Lung microvascular endothelial cell (primary cell): ENCODE data around the gene TSLP. TPM values are rescaled to one million over a fixed set of nuclear protein-coding genes. Genes with fewer than 3 reads are reported as not detected.

ENCODE experiments used
- DNase-seq, 2 donors: peaks; one replicate each; pipeline versions ENCODE4 v3.0.0 to v3.0.0-alpha.2; 2010; ENCODE audit warnings: low read depth in 2 of 2
- total RNA-seq: library from RNA; depleted of rRNA; stranded (reverse); fragments of >200 nt; gene quantifications from 2 replicates; pipeline ENCODE4 v1.2.1, GENCODE V29; 2014

Gene TSLP
- total RNA-seq, 1 donor from 2014 or later: not detected

DNA sequence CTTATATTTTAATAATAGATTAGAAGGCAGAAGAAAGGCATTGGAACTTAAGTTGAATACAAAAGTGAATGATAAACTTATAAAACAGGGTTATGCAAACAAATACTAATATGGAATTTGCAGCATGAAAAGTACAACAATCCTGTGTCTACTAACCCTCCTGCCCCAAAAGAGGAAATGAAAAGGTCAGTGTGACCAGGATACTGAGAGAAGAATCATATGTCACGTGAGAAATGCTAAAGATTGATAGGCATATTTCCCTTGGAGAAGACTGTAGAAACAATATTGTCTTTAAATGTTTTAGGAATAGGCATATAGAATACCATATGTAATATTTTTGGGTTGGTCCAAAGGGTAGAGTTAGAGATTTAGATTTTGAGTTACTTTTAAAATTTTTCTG lies 24.5 kb downstream of the TSLP start:
- peak in 1 of 2 donors; percentile 16 for DNase-seq

- DNase-seq: peak in 1 of 2 donors; percentile 56
Measured at GRCh38 chr5:111099058-111099778, 27.7 kb downstream of the TSLP start.

- DNase-seq: no peak
Measured at GRCh38 chr5:111106320-111106948, 34.9 kb downstream of the TSLP start.

- no peak for DNase-seq
Measured at GRCh38 chr5:111107371-111107770, 35.9 kb downstream of the TSLP start.

- DNase-seq: no peak
Measured at GRCh38 chr5:111111956-111112355, 40.4 kb downstream of the TSLP start.

GRCh38 chr5:111113678-111114077 lies 42.2 kb downstream of the TSLP start:
- DNase-seq: no peak

DNA sequence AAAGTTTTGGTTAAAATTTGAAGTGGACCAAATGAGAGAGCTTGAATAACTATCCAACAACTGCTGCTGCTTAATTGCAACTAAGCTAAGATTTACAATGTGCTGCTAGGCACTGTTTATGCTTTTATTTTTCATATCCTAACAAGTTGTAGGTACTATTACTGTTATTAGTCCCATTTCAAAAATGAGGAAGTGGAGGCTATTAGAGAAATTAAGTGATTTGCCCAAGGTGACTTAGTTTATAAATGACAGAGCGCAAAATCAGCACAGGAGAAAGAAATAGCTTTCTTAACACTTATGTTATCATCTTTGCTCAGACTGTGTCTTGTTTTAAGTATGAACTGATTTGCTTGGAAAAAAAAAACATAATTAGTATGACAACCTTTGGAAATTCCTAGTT lies 43.7 kb downstream of the TSLP start:
- DNase-seq: no peak

- DNase-seq: no peak
Measured at GRCh38 chr5:111116550-111116949, 45.0 kb downstream of the TSLP start.

GRCh38 chr5:111117136-111117535 lies 45.6 kb downstream of the TSLP start:
- DNase-seq: no peak

GRCh38 chr5:111119221-111119620 lies 47.7 kb downstream of the TSLP start:
- no peak for DNase-seq

- no peak for DNase-seq
Measured at GRCh38 chr5:111119856-111120255, 48.3 kb downstream of the TSLP start.

- no peak for DNase-seq
Measured at GRCh38 chr5:111120911-111121310, 49.4 kb downstream of the TSLP start.

DNA sequence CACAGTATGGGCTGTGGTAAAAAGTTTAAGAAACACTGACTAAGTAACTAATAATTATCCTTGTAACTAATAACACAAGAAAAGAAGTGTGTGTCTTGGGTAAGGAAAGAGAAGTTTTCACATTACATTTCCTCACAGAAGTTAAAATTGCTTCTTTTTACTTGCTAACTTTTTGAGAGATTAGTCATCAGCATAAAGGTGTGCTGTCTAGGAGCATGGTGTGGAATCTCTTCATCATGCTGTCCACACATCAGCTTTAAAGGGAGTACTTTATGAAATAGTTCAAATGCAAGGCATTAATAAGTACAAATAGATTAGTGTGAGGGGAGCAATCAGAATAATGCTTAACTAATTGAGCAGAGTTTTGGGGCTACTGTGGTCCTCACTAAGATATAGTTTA lies 50.4 kb downstream of the TSLP start:
- DNase-seq: no peak

DNA sequence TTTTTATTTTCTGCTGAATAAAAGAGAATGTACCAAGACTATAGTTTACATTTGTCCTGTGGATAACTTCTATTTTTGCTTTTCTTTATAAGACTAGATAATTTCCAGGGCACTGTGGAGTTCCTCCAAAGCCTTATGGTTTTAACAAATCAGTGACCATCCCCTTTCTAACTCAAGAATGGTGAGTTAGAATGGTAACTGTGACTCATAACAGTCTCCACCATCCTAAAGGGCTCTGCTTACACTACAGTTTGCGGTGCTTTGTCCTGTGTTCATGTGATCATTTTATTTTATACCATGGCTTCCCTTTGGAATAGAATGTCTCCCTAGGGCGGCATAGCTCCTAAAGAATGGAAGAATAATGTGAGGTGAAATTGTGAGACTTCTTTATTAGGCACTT lies 50.9 kb downstream of the TSLP start:
- DNase-seq: no peak

GRCh38 chr5:111124793-111125192 lies 53.3 kb downstream of the TSLP start:
- no peak for DNase-seq

DNA sequence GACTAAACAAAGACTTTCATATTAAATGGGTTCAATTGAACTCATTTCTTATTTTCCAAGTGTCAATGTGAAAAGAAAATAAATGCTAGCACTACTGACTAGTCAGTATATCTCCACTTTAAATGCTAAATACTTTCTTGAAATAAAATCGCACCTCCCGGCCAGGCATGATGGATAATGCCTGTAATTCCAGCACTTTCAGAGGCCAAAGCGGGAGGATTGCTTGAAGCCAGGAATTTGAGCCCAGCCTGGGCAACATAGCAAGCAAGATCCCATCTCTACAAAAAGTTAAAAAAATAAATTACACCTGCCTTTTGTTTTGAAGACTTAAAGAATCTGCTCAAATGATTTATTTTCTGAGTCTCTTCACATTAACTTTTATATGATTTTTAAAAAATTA lies 55.4 kb downstream of the TSLP start:
- no peak for DNase-seq

Other genes with a start within 250 kb of the TSLP start
- 28.5 and 38.3 TPM in 2 replicates for gene WDR36, start 20.6 kb downstream of the TSLP start, total RNA-seq
- gene CAMK4, start 152.7 kb downstream of the TSLP start, total RNA-seq: under 0.01 and 0.44 TPM in 2 replicates